ENCODE data around the gene SCG2.

GRCh38 chr2:223598994-223599639 lies 3.0 kb downstream of the SCG2 start:
- TF ChIP-seq TAF1 (IDR thresholded peaks at IDR 0.05; ENCODE audit: borderline replicate concordance, insufficient read depth, low read length) = no peak
- TF ChIP-seq REST (IDR thresholded peaks at IDR 0.05; ENCODE audit: insufficient read depth in 1 of 2, low read depth in 2 of 2, low read length in 2 of 2) = no peak
- no peak for TF ChIP-seq POLR2AphosphoS5 (IDR thresholded peaks at IDR 0.05; ENCODE audit: low read depth, low read length)
- TF ChIP-seq FOXP2 (optimal IDR thresholded peaks at IDR 0.05; ENCODE audit: borderline replicate concordance, extremely low read depth, extremely low read length, insufficient read depth) = no peak

Data from PFSK-1 (cell line).